Measurements from ENCODE around the gene QRICH2. TPM values are rescaled to one million over a fixed set of nuclear protein-coding genes. Genes with fewer than 3 reads are reported as not detected.

QRICH2 gene
- total and polyA plus RNA-seq, 9 of the 15 experiments (the other 6 are each of a cell fraction or from before 2014, with no cell fraction given) = 0.03 to 1.6 (median 0.81) TPM

DNA sequence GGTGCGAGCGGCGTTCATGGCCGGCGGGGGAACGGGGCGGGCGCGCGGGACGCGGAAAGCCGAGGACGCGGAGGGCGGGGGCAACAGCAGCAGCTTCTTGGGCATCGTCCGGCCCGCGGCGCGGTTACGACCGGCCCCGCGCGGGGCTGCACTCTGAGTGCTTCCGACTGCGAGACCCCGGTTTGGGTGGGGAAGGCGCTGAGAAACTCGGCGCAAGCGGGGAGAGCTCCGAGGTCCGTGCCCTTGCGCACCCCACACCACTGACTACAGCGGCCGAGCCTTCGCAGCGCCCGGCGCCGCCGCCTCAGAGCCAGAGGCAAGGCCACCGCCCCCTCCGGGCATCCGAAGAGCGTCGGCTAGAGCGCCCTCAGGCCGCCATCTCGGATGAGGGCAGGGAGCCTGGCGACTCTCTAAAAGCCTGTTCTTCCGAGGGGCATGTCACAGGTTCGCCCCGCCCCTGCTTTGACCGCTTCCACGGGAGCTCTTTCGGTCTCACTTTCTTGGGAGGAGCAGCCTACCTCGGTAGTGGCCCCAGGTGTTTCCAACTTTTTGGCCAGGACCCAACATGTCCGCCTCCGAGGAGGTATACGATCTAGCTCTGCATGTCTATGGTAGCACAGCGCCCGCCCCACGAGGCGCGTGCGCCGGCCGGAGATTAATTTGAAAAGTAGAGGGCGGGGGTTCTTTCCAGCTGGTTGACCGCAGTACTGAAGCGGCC lies 45.7 kb upstream of the QRICH2 start, which contains the start of gene PRPSAP1 (continued):
- TF ChIP-seq, protein P1, sequence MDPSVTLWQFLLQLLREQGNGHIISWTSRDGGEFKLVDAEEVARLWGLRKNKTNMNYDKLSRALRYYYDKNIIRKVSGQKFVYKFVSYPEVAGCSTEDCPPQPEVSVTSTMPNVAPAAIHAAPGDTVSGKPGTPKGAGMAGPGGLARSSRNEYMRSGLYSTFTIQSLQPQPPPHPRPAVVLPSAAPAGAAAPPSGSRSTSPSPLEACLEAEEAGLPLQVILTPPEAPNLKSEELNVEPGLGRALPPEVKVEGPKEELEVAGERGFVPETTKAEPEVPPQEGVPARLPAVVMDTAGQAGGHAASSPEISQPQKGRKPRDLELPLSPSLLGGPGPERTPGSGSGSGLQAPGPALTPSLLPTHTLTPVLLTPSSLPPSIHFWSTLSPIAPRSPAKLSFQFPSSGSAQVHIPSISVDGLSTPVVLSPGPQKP (CRISPR knock-in tag; IDR thresholded peaks at IDR 0.05) = no peak
- TF ChIP-seq CEBPG (CRISPR knock-in tag; IDR thresholded peaks at IDR 0.05) (no peak), CEBPG (tag; conservative IDR thresholded peaks at IDR 0.05 in 1 of 2, IDR thresholded peaks at IDR 0.05 in 1 of 2) (no peak), HDAC3 (IDR thresholded peaks at IDR 0.05; ENCODE audit: borderline replicate concordance, partially characterized antibody) (peak; percentile 46), FOXA1 (IDR thresholded peaks at IDR 0.05; ENCODE audit: borderline replicate concordance) (no peak), ZFPM2 (CRISPR knock-in tag; IDR thresholded peaks at IDR 0.05) (no peak), ZNF165 (CRISPR knock-in tag; IDR thresholded peaks at IDR 0.05; ENCODE audit: borderline replicate concordance) (no peak), CBFB (CRISPR knock-in tag; IDR thresholded peaks at IDR 0.05) (peak; percentile 91), CBFA2T2 (conservative IDR thresholded peaks at IDR 0.05) (no peak)
- TF ChIP-seq, protein P2, sequence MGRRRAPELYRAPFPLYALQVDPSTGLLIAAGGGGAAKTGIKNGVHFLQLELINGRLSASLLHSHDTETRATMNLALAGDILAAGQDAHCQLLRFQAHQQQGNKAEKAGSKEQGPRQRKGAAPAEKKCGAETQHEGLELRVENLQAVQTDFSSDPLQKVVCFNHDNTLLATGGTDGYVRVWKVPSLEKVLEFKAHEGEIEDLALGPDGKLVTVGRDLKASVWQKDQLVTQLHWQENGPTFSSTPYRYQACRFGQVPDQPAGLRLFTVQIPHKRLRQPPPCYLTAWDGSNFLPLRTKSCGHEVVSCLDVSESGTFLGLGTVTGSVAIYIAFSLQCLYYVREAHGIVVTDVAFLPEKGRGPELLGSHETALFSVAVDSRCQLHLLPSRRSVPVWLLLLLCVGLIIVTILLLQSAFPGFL (CRISPR knock-in tag; IDR thresholded peaks at IDR 0.05) = peak; percentile 32; the same call in 1 of the 2 replicates
- TF ChIP-seq, protein P3, sequence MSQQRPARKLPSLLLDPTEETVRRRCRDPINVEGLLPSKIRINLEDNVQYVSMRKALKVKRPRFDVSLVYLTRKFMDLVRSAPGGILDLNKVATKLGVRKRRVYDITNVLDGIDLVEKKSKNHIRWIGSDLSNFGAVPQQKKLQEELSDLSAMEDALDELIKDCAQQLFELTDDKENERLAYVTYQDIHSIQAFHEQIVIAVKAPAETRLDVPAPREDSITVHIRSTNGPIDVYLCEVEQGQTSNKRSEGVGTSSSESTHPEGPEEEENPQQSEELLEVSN (IDR thresholded peaks at IDR 0.05; ENCODE audit: borderline replicate concordance in 1 of 2, extremely low read depth in 1 of 2, insufficient read depth in 1 of 2, insufficient read length in 1 of 2, low read depth in 1 of 2, low read length in 1 of 2, poor library complexity in 1 of 2, severe bottlenecking in 1 of 2) = peak in 1 of 2 experiments; percentile 59
- TF ChIP-seq, protein P4, sequence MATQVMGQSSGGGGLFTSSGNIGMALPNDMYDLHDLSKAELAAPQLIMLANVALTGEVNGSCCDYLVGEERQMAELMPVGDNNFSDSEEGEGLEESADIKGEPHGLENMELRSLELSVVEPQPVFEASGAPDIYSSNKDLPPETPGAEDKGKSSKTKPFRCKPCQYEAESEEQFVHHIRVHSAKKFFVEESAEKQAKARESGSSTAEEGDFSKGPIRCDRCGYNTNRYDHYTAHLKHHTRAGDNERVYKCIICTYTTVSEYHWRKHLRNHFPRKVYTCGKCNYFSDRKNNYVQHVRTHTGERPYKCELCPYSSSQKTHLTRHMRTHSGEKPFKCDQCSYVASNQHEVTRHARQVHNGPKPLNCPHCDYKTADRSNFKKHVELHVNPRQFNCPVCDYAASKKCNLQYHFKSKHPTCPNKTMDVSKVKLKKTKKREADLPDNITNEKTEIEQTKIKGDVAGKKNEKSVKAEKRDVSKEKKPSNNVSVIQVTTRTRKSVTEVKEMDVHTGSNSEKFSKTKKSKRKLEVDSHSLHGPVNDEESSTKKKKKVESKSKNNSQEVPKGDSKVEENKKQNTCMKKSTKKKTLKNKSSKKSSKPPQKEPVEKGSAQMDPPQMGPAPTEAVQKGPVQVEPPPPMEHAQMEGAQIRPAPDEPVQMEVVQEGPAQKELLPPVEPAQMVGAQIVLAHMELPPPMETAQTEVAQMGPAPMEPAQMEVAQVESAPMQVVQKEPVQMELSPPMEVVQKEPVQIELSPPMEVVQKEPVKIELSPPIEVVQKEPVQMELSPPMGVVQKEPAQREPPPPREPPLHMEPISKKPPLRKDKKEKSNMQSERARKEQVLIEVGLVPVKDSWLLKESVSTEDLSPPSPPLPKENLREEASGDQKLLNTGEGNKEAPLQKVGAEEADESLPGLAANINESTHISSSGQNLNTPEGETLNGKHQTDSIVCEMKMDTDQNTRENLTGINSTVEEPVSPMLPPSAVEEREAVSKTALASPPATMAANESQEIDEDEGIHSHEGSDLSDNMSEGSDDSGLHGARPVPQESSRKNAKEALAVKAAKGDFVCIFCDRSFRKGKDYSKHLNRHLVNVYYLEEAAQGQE (IDR thresholded peaks at IDR 0.05; ENCODE audit: borderline replicate concordance) = no peak
- TF ChIP-seq, protein P4 (CRISPR knock-in tag; IDR thresholded peaks at IDR 0.05; ENCODE audit: low read depth) = 0 out of 2 replicates have a peak, but pooled peaks have one; percentile 58
- TF ChIP-seq, protein P5, sequence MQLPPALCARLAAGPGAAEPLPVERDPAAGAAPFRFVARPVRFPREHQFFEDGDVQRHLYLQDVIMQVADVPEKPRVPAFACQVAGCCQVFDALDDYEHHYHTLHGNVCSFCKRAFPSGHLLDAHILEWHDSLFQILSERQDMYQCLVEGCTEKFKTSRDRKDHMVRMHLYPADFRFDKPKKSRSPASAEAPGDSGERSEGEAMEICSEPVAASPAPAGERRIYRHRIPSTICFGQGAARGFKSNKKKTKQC (CRISPR knock-in tag; IDR thresholded peaks at IDR 0.05) = peak; percentile 11; the same call in 1 of the 2 replicates

Measured in K562 (cell line).